ENCODE results near the gene PLD1.

DNA sequence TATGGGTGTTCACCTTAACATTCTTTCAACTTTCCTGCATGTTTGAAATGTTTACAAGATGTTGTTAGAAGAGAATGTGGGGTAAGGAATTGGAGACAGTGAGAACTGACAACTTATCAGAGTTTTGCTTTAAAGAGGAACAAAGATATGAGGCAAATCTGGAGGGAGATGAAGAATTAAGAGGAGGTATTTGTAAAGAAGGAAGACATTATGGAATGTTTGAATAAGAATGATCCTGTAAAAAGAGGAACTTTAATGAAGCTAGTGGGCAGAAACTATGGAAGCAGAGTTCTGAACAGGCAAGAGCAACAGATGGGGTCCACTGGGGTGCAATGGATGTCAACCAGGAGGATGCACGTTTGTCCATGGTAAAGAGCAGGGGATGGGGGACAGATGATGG, 27.7 kb downstream of the PLD1 start:
- no peak for TF ChIP-seq POLR2A (IDR thresholded peaks at IDR 0.05)
- TF ChIP-seq, protein P1, sequence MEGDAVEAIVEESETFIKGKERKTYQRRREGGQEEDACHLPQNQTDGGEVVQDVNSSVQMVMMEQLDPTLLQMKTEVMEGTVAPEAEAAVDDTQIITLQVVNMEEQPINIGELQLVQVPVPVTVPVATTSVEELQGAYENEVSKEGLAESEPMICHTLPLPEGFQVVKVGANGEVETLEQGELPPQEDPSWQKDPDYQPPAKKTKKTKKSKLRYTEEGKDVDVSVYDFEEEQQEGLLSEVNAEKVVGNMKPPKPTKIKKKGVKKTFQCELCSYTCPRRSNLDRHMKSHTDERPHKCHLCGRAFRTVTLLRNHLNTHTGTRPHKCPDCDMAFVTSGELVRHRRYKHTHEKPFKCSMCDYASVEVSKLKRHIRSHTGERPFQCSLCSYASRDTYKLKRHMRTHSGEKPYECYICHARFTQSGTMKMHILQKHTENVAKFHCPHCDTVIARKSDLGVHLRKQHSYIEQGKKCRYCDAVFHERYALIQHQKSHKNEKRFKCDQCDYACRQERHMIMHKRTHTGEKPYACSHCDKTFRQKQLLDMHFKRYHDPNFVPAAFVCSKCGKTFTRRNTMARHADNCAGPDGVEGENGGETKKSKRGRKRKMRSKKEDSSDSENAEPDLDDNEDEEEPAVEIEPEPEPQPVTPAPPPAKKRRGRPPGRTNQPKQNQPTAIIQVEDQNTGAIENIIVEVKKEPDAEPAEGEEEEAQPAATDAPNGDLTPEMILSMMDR (IDR thresholded peaks at IDR 0.05), result no peak

Data from heart left ventricle (tissue), 13 donors.